Measurements from ENCODE around the gene MGAT2. TPM values are rescaled to one million over a fixed set of nuclear protein-coding genes. Genes with fewer than 3 reads are reported as not detected.
"Not testable (repeated sequence)": the region's sequence is repeated elsewhere in the genome, so short reads cannot be mapped to it uniquely, and the experiment has no call there.

The MGAT2 gene
- total RNA-seq, 2 experiments from 2014 or later: 15.0 to 15.1 TPM

- Mint-ChIP-seq H3K4me1 (ENCODE audit: low read depth) (peaks cover 72% of the 10 kb centered on the region), H3K27ac (peak overlapping the region; percentile 99), H3K9me3 (no peaks in the 10 kb centered on the region), H3K36me3 (ENCODE audit: low read depth) (peaks cover 75% of the 10 kb centered on the region), H3K27me3 (peaks cover 10% of the 10 kb centered on the region), H3K4me3 (peak overlapping the region; percentile 90)
- no peak overlapping the region for H3K27ac ChIP-seq (ENCODE audit: low read depth in 1 of 2, low read length in 2 of 2)
- POLR2A ChIA-PET: interaction anchor here (0.7 to 6.3 kb wide), 5 partner anchors 10 to 184 kb away, joined by 3 to 81 read pairs (median 3); partner anchors contain the start of genes DNAAF2, KLHDC2, MGAT2 and POLE2
- CTCF ChIA-PET: no interaction called here
- no peaks in the 10 kb centered on the region for H3K27me3 ChIP-seq (ENCODE audit: control insufficient read depth in 1 of 2, insufficient read depth in 2 of 2, low read length in 2 of 2)
- peaks cover 38% of the 10 kb centered on the region for H3K4me1 ChIP-seq (ENCODE audit: insufficient read depth, low read length)
- DNase-seq: no peak
- H3K36me3 ChIP-seq (ENCODE audit: insufficient read depth, low read length): peaks cover 38% of the 10 kb centered on the region
- intact Hi-C loops (cut with DNase I, micrococcal nuclease): loop anchor here in 1 of 2 experiments (2.0 to 10.0 kb wide), 2 partner anchors 35 to 731 kb away; partner anchors contain the start of genes DMAC2L and L2HGDH
- peak overlapping the region; percentile 89 for H3K4me3 ChIP-seq (ENCODE audit: low read length)
- no peak for TF ChIP-seq CTCF (IDR thresholded peaks at IDR 0.05)
- H3K9me3 ChIP-seq (ENCODE audit: control insufficient read depth in 1 of 2, insufficient read depth in 1 of 2, low read length in 2 of 2): no peaks in the 10 kb centered on the region
- no peak for ATAC-seq (ENCODE audit: poor library complexity)
Measured at GRCh38 chr14:49583629-49584028, 37.0 kb upstream of the MGAT2 start.

- Mint-ChIP-seq H3K27ac (peak overlapping the region; percentile 99), H3K4me3 (peak overlapping the region; percentile 90), H3K9me3 (no peaks in the 10 kb centered on the region), H3K36me3 (ENCODE audit: low read depth) (peaks cover 75% of the 10 kb centered on the region), H3K4me1 (ENCODE audit: low read depth) (peaks cover 68% of the 10 kb centered on the region), H3K27me3 (peaks cover 10% of the 10 kb centered on the region)
- intact Hi-C loops (cut with DNase I, micrococcal nuclease): loop anchor here in 1 of 2 experiments (2.0 to 10.0 kb wide), 2 partner anchors 35 to 731 kb away; partner anchors contain the start of genes DMAC2L and L2HGDH
- ChIA-PET POLR2A (interaction anchor here (3.8 to 6.3 kb wide), 4 partner anchors 14 to 184 kb away, joined by 65 to 180 read pairs (median 111); partner anchors contain the start of genes DNAAF2, KLHDC2, LRR1 and MGAT2), CTCF (interaction anchor here (1.7 to 5.0 kb wide), 2 partner anchors 49 to 122 kb away, joined by 6 to 48 read pairs; partner anchors contain the start of gene DNAAF2)
- DNase-seq (peak in 1 of 14 experiments; percentile 20), ATAC-seq (ENCODE audit: poor library complexity) (no peak)
- Histone ChIP-seq H3K27ac (ENCODE audit: low read depth in 1 of 2, low read length in 2 of 2) (peak overlapping the region in 1 of 2 donors; percentile 29), H3K36me3 (ENCODE audit: insufficient read depth, low read length) (peaks cover 38% of the 10 kb centered on the region), H3K27me3 (ENCODE audit: control insufficient read depth in 1 of 2, insufficient read depth in 2 of 2, low read length in 2 of 2) (no peaks in the 10 kb centered on the region), H3K4me3 (ENCODE audit: low read length) (peak overlapping the region; percentile 89), H3K4me1 (ENCODE audit: insufficient read depth, low read length) (peaks cover 38% of the 10 kb centered on the region), H3K9me3 (ENCODE audit: control insufficient read depth in 1 of 2, insufficient read depth in 1 of 2, low read length in 2 of 2) (no peaks in the 10 kb centered on the region)
- TF ChIP-seq CTCF (IDR thresholded peaks at IDR 0.05): no peak
Measured at GRCh38 chr14:49584058-49584457, 36.5 kb upstream of the MGAT2 start.

GRCh38 chr14:49584981-49585640, 35.5 kb upstream of the MGAT2 start:
- H3K27ac ChIP-seq (ENCODE audit: low read depth in 1 of 2, low read length in 2 of 2): peak overlapping the region; percentile 93 to 95
- H3K27me3 ChIP-seq (ENCODE audit: control insufficient read depth in 1 of 2, insufficient read depth in 2 of 2, low read length in 2 of 2); H3K9me3 ChIP-seq (ENCODE audit: control insufficient read depth in 1 of 2, insufficient read depth in 1 of 2, low read length in 2 of 2); H3K9me3 Mint-ChIP-seq; ATAC-seq (ENCODE audit: poor library complexity): not testable (repeated sequence)
- intact Hi-C loops (cut with DNase I, micrococcal nuclease): loop anchor here in 1 of 2 experiments (2.0 to 10.0 kb wide), 4 partner anchors 34 to 730 kb away; partner anchors contain the start of genes DMAC2L, KLHDC1 and L2HGDH
- peaks cover 34% of the 10 kb centered on the region for H3K36me3 ChIP-seq (ENCODE audit: insufficient read depth, low read length)
- Mint-ChIP-seq H3K27ac (peak overlapping the region; percentile 99), H3K36me3 (ENCODE audit: low read depth) (peaks cover 65% of the 10 kb centered on the region), H3K4me3 (peak overlapping the region; percentile 90), H3K27me3 (peaks cover 10% of the 10 kb centered on the region), H3K4me1 (ENCODE audit: low read depth) (peaks cover 57% of the 10 kb centered on the region)
- DNase-seq: peak in 3 of 14 experiments; percentile 22 to 43 (median 33)
- POLR2A ChIA-PET: interaction anchor here (0.6 to 6.3 kb wide), 16 partner anchors 13 to 658 kb away, joined by 3 to 180 read pairs (median 16); partner anchors contain the start of genes DNAAF2, KLHDC1, KLHDC2 and LRR1
- H3K4me1 ChIP-seq (ENCODE audit: insufficient read depth, low read length): peaks cover 38% of the 10 kb centered on the region
- CTCF ChIA-PET: interaction anchor here (0.6 to 5.0 kb wide), 4 partner anchors 35 to 196 kb away, joined by 4 to 48 read pairs (median 6); partner anchors contain the start of genes DNAAF2, MGAT2 and RPL36AL
- H3K4me3 ChIP-seq (ENCODE audit: low read length): peak overlapping the region; percentile 89
